ENCODE measurements around the gene MAB21L1.

The MAB21L1 gene

DNA sequence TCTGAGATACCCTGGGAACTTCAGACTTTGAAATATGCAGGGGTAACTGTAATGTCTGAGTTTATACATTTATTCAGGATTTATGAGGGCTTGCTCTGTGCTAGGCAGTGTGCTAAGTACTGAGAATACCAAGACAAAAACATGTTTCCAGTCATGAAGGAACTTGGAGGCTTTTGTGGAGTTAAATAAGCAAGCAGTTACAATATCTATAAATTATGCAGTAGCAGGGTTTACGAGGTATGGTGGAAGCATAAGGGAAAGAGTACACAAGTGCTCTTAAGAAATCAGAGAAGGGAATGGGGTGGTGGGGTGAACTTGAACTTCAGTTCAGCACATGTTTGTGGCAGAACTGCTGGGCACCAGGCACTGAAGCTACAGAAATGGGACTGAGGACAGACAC is 28.0 kb downstream of the MAB21L1 start:
- DNase-seq = no peak
- Mint-ChIP-seq H3K9me3 (no peaks in the 10 kb centered on the region), H3K27ac (no peak overlapping the region), H3K4me1 (no peaks in the 10 kb centered on the region), H3K36me3 (peaks cover 0 to 1% of the 10 kb centered on the region in 2 donors), H3K27me3 (no peaks in the 10 kb centered on the region), H3K4me3 (no peak overlapping the region)
- ATAC-seq (replicated peaks) = no peak

All from stimulated activated naive B cell treated with anti-CD40 and anti-IgM and Interleukin-4, amounts not matched to agents 10 μg/mL and 1 μg/mL and 100 μg/mL, for 72 hours (primary cell).